Renal cortical epithelial cell (primary cell): ENCODE data around the gene COPE. TPM values are rescaled to one million over a fixed set of nuclear protein-coding genes. Genes with fewer than 3 reads are reported as not detected.
"Not testable (repeated sequence)": the region's sequence is repeated elsewhere in the genome, so short reads cannot be mapped to it uniquely, and the experiment has no call there.

Experiments
- DNase-seq: peaks from one replicate; pipeline ENCODE4 v3.0.0-alpha.2; 2011; ENCODE audit warnings: low read depth
- total RNA-seq: library from RNA; depleted of rRNA; stranded (reverse); fragments of >200 nt; gene quantifications from 2 replicates; pipeline ENCODE4 v1.2.3, GENCODE V29; 2014

The COPE gene
- total RNA-seq, 1 donor from 2014 or later = 148 TPM

DNA sequence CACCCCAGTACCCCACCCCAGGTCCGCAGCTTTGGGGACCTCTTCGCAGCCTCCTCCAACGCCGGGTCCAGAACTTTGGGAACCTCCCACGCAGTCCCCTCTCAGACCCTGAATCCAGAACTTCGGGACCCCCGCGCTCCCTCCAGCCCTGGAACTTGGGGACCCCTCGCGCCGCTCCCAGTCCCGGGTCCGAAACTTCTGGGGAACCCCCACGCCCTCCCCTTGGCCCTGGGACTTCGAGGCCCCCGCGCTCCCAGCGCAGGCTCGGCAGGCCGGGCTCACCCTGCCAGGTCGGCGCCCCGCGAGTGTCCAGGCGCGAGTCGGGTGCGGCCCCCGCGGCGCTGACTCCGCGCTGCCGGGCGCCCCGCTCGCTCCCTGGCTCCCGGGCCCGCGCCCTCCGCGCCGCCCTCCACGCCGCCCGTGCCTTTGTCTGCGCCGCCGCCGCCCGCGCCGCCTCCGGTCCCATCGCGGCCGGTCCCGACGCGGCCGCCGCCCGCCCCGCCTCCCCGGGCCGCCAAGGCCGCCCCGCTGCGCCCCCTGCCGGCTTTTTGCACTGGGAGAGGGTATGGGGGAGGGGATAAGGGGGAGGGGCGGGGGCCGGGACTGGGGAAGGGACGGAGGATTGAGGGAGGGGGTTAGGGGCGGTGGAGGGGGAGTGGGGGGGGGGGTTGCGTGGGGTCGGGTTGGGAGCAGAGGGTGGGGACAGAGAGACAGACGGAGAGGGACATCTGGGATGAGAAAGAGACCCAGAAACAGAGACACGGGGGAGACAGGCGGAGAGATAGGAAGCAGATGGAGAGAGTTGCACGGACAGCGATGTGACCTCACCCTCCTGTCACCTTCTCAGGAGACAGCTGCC, 21.8 kb upstream of the COPE start, which contains the start of gene HOMER3:
Gene HOMER3 (minus strand): TSS at position 449 of the 859 bp plus-strand sequence. CDS start 2,235 bp downstream, outside the sequence.
- DNase-seq = no peak

DNA sequence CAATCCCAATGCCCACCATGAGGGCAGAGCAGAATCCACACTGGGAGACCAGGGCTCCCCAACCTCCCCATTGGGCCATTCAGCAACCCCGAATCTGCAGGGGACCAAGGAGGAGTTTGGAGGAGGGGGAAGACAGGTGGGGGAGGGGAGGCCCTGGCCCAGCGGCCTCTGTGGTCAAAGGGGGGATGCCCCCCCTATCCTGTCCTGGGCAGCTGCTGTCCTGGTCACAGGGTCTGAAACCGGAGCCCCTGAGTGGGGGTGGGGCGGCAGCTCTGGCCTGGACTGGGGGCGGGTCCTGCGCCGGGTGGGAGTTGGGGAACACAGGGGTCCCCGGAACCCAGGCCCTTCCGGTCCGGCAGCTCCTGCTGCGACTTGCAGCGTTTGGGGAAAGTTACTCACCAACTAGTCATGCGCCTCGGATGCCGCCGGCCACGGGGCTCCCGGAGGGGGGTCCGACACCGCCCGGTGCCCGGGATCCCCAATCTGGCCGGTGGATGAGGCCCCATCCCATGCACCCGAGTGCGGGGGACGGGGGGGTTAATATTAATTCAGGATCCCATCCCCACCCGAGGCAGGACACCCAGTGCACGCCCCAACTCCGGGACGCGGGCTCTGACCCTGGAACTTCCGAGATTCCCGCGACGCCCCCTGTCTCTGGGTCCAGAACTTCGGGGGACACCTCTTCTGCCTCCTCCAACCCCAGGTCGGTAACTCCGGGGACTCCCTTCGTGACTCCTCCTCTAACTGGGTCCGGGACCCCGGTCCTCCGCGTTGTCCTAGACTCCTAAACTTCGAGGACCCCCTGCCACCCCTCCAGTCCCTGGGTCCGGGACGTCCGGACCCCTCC, 21.0 kb upstream of the COPE start:
- peak; percentile 33 for DNase-seq

DNA sequence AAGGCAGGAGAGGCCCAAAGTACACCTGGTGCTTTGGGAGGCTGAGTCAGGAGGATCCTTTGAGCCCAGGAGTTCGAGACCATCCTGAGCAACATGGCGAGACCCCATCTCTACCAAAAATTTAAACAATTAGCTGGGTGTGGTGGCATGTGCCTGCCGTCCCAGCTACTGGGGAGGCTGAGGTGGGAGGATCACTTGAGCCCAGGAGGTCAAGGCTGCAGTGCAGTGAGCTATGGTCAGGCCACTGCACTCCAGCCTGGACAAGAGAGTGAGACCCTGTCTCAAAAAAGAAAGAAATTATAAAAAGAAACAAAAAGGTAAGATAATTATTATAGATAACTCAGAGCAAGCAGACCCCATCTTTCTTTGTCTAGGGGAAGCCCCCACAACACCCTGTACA, 20.0 kb upstream of the COPE start:
- no peak for DNase-seq

DNA sequence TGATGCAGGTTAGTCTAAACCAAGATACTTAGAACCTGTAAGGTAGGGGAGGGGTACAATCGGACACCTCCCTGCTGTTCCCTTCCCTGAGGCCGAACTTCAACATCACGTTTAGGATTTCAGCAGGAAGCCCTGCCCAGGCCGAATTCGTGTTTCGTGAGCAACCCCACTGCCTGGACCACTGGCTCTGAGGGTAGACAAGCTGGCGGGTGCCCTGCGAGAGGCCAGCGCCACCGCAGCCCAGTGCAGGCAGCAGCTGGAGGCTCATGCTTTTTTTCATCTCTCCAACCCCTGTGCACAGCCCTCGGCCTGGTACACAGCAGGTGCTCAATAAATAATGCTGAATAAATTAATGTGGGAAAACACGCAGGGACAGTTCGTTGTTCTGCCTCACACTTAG, 14.1 kb upstream of the COPE start:
- DNase-seq = no peak

DNA sequence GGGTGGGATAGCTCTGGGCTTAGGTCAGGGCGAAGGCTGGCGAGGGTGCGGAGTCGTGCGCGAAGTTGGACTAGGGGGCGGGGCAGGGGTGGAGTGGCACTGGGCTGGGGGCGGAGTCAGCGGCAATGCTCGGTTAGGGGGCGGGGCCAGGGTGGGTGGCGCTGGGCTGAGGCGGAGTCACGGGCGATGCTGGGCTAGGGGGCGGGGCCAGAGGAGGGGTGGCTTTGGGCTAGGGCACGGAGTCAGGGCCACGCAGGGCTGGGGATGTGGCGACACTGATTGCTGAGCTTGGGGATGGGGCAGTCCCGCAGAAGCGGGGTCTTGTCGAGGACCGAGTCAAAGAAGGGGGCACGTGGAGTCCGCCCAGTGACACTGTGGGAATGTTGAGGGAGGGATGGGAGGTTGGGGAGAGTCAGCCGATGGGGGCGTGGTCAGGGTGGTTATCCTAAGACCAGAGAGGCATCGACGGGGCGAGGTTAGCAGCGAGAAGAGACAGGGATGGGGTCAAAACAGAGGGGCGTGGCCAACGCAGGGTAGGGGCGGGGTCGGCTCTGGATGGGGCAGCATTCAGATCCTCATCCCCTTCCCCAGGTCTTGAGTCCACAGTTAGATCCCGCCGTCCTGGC, 13.1 kb upstream of the COPE start:
- no peak for DNase-seq

DNA sequence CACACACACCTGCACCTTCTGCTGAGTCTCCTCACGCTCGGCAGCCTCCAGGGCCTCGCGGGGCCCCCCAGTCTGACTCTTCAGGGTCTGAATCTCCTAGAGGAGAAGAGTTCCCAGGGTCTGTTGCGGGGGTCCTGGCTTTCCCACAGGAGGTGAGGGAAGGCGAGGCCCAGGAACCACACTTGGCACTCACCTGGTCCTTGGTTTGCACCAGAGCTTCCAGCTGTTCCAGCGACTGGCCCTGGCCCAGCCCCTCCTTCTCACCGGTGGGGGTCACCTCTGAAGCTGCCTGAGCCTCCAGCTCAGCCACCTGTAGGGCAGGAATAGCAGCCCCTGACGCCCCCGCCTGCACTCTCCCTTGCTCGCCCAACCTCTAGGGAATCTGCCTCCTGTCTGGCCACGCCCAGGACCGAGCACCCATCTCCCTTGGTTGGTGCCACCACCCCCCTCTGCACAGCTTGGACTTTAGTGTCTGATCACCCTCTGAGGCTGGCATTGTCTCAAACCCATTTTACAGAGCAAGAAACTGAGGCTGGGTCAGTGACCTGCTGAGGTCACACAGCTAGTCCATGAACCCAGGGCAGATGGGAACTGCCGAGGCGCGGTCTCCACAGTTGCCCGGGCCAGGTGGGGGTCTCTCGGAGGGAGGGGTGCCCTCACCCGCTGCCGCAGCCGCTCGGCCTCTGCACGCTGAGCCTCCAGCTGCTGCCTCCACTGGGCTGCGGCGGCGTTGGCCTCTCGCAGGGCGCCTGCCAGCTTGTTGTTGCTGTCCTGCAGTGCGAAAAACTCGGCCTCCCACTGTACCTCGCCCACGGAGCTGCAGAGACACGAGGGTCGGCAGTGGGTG, 12.4 kb upstream of the COPE start:
- DNase-seq = no peak

DNA sequence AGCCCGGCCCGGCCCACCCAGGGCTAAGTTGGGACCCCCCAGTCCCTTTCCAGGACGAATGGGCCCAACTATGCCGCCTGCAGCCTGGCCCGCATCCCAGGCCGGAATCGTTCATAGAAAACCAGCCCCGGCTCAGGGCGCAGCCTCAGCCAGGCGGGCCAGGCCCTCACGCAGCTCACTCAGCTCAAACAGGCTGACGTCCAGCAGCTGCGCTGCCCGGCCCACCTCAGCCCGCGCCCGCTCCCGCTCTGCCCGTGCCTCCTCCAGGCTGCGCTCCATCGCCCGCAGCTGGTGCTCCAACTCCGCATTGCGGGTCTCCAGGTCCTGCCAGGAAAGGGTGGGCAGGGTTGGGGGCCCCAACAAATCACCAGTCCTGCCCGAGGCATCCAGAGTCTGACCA, 10.1 kb upstream of the COPE start:
- no peak for DNase-seq

DNA sequence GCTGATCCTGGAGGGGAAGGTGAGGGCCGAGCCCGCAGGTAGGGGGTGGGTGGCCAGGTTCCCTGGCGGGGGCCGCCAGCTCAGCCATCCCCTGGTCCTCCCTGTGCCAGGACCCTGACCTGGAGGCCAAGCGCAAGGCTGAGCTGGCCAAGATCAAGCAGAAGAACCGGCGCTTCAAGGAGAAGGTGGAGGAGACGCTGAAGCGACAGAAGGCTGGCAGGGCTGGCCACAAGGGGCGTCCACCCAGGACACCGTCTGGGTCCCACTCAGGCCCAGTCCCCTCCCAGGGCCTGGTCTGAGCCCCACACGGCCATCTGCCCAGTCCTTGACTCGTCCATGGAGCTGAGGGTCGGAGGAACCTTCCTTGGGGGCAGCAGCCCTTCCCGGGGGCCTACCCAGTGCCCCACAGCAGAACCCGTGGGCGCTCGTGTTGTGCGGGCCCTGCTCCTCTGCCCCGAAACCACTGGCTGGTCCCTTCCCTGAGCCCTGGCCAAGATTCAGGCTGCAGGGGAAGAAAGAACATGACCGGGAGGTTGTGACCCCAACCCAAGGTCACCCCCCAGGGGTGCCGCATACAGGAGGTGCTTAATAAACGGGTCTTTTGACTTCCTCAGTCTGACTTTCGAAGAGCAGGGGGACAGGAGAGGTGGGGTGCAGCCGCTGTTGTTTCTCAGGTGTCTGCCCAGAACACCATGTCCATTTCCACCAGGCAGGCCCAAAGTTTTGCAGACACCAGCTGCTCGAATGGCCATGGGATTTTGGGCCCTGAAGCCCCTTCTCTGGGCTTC, 9.0 kb upstream of the COPE start:
- DNase-seq = no peak

DNA sequence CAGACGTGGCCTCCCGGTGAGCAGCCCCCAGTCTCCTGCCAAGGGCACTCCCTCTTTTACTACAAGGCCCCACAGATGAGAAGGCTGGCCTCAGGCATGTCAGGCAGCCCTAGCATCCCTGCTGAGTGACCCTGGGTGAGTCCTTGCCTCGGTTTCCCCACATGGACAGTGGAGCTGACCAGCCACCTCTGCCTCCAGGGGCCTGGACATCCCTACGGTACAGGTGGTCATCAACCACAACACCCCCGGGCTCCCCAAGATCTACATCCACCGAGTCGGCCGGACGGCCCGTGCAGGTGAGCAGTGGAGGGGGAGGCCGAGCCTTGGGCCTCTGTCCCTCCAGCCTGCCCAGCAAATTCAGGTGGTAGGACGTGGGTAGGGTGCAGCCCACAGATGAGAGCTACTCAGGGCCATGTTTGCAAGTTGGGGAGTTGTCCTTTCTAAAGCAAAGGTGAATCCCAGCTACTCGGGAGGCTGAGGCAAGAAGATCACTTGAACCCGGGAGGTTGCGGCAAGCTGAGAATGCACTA, 5.6 kb upstream of the COPE start:
- no peak for DNase-seq

DNA sequence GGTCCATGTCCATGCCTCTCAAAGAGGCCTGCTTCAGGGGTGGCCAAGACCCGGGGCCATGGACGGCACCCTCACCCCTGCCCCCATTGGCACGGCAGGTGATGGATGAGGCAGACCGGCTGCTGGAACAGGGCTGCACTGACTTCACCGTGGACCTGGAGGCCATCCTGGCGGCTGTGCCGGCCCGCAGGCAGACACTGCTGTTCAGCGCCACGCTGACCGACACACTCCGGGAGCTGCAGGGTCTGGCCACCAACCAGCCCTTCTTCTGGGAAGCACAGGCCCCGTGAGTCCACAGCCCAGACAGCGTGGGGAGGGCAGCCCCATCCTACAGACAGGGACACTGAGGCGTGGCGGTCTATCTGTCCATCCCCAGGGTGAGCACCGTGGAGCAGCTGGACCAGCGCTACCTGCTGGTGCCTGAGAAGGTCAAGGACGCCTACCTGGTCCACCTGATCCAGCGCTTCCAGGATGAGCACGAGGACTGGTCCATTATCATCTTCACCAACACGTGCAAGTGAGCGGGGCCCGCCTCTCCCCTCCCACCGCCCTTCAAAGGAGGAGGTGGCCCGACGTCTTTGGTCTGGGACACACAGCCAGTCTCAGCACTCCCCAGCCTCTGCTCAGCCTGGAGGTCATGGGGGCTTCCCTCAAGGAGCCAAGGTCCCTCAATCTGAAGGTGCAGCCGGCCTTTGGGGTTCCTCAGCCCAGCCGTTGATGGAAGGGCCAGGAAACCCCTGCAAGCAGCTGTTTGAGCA, 3.2 kb upstream of the COPE start:
- DNase-seq = no peak

DNA sequence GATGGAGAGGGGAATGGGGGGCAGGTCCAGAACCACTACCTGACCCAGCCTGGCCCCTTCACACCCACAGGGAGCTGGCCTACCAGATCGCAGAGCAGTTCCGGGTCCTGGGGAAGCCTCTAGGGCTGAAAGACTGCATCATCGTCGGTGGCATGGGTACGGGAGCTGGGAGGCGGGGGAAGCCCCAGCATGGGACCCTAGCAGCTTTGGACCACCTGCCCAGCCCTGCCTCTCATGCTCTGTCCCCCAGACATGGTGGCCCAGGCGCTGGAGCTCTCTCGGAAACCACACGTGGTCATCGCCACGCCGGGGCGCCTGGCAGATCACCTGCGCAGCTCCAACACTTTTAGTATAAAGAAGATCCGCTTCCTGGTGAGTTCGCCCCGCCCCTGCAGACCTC, 2.4 kb upstream of the COPE start:
- DNase-seq = no peak

DNA sequence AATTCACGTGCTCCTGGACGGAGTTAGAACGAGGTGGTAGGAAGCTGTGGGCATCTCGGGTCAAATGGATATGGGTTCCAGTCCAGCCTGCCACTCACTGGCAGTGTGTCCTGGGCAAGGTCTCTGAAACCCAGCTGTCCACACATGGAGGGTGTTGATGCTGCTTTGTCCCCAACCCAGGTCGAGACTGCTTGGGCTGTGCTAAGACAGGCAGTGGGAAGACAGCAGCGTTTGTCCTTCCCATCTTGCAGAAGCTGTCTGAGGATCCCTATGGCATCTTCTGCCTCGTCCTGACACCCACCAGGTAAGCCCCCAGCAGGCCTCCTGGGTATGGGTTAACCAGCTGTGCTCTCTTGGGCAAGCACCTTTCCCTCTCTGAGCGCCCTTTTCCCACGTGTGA, 1.2 kb upstream of the COPE start:
- DNase-seq = no peak

DNA sequence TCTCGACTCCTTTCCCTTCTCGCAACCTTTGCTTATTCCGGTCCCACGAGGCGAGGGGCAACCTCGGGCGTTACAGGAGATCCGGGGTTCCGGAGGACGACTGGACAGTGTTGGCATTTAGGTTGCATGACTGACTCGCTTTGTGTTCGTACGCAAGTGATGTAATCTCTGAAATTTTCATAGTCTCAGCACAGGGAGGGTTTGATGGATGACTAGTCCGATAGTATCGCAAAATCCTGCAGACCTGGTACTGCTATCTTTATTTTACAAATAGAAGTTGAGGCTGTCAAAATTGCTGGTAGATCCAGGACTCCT, 670 bp upstream of the COPE start:
- no peak for DNase-seq

DNA sequence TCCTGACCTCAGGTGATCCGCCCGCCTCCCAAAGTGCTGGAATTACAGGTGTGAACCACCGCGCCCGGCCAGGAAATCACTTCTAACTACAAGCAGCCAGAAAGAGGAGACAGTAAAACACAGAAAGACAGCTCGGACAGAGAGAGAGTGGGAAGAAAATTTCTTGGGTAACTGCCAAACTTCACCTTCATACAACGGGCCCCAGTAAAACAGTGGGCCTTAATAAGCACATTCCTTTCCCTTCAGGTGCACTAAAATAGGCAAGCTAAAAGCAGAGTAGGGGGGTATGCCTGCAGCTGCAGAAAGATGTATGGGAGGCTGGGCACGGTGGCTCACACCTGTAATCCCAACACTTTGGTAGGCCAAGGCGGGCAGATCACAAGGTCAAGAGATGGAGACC, 1.6 kb downstream of the COPE start:
- not testable (repeated sequence) for DNase-seq

DNA sequence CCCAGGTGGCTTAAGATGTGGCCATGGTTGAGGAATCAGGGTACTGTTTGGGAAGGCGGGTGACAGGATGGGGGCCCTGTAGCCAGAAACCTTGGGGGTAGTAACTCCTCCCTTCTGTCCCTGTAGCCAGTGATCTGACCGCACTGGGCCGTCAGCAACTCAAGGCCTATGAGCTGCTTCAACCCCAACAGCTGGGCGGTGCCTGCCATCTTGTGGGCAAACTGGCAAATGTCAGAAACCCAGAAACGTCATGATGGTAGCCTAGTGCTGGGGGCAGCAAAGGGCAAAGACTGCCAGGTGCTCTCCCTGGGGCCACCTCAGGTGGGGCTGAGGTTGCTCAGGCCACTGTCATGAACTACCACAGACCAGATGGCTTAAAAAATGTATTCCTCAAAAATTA, 3.5 kb downstream of the COPE start:
- DNase-seq = peak; percentile 25

DNA sequence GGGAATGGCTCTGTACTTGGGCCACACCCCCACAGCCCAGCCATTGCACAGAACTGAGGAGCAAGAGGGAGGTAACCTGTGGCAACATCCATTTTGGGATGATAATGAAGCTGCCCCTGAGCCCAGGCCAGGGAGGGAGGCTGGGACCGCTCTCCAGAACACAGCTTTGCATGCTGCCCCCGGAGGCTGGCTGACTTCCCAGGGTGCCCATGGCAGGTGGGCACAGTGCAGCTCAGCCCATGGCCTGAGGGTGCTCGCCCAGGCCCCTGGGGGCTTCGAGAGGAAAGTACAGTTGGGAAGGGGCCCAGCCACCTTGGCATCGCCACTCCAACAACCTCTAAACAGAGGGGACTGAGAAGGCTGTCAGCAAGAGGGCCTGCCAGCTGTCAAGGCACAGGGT, 5.7 kb downstream of the COPE start:
- no peak for DNase-seq

DNA sequence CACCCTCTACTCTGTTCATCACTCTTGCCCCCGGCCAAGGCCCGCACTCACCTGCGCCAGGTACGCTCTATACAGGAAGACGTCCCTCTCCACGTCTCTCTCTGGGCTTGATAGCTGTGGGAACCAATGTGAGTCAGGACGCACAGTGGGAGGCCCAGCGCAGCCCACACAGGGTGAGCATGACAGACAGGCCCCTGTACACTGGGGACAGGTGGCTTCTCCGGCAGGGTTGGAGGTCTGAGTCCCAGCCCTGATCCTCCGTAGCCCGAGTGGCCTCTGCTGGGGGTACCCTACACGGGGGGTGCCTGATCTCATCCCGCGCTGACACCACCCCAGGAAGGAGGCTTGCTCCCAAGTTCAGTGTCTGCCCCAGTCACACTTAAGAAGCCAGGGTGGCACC, 6.3 kb downstream of the COPE start:
- DNase-seq = no peak

DNA sequence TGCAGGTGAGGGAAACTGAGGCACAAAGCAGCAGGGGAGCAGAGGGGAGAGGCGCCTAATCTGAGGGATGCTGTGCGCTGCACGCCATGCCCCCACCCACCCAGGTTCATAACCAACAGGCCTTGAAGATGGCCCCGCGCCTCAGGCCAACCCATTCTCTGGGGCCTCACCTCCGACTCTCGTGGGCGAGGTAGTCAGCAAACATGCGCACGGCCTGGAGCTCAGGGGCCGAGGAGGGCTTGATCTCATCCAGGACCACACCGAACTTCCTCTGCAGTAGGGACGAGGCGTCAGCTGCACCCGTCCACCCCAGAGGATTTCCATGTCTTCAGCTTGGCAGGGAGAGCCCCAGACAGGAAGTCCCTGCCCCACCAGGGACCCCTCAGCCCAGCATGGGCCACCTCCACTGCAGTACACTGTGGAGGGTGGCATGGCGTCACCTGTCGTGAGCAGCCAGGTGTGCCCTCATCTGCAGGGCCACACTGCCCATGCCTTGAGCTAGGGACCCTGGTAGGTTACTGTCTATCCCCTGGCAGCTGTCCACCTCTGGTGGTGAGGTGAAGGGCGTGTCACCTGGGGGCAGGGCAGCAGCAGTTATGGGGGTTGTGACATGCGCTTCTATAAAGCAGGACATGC, 8.3 kb downstream of the COPE start:
- no peak for DNase-seq

DNA sequence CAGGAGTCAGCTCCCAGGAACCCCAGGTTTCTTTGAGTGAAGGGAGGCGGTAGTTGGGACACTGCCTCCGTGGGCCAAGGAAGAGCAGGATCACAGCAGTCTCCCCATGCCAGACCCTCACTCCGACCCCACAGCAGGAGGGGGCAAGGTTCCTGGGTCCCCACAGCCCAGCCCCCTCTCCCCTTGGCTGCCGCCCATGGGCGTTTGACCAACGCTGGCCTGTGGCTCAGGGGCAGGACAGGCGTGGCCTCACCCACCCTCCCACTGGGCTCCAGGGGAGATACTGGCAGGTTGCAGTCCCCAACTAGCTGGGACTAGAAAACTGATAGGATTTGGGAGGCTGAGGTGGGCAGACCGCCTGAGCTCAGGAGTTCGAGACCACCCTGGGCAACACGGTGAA, 9.2 kb downstream of the COPE start:
- no peak for DNase-seq
